Measurements from ENCODE around the gene PACSIN3.

Gene PACSIN3

DNA sequence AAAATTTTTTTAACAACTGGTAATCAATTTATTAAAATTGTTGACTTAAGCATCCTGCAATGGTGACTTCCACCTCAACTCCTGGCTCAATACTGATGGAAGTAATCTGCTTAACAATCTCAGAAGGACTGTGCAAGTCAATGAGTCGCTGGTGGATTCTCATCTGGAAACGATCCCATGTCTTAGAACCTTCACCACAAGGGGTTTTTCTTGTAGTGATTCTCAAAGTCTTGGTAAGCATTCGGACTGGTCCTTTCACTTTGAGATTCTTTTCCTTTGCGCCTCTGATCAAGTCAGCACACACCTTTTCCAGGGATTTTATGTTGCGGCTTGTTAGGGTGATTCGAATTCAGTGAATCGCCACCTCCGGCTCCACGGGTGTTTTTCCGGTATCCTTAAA is 4.9 kb upstream of the PACSIN3 start:
- DNase-seq, result peak; percentile 27

DNA sequence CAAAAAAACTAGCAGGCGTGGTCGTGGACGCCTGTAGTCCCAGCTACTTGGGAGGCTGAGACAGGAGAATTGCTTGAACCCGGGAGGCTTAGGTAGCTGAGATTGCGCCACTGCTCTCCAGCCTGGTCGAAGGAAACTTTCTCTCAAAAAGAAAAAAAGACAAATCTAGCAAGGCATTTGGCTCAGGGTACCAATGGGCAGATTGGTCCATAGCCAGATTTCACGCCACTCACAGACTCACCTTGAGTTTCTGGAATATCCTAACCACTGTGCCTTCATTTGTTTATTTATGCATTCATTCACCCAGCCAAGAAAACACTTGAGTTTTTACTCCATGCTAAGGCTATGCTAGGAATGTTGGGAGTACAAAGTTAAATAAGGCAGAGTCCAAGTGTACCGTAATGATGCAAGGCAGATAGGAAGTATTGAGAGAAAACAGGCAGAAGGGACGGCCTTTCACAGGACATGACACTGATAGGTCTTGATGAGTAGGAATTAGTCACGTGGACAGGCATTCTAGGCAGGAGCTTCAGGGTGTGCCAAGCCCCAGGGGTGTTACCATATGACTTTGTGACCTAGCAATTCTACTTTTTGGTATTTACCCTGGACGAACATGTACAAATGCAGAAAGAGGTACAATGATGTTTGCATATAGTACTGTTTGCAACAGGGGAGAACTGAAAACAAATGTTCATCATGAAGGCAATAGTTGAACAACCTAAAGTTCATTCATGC is 3.0 kb upstream of the PACSIN3 start:
- peak; percentile 96 for DNase-seq

DNA sequence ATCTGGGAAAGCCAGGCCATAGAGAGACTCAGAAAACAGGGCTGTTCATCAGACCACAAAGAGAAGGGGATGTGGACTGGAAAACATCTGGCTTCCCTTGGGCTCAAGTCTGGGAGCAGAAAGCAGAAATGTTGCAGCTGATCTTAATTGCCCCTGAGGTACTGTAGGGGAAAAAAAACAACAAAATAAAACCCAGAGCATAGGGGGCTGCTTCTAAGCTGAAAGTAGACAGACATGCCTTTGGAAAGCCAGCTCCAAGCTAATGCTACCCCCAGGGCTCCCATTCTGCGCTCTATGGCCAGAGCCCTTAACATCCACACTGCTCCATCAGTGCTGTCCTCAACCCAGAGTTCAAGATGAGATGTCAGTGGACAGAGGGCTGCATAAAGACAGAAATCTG is 2.0 kb upstream of the PACSIN3 start:
- no peak for DNase-seq

DNA sequence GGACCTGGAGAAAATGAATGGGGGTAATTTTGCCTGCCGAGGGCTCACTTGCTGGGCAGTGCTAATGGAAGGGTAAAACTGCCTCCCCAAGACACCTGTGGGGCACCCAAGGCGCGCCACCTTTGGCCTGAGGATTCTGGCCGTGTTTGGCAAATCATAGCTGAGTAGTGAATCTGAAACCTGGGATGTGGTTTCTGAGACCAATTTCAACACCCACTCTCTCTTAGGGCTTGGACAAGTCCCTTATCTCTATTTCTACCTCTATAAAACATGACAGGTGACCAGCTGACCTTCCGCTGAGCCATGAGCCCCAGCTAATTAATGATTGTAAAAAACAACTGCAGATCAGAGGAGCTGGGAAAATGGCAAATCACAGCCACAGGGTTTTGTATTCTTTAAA is 1.5 kb upstream of the PACSIN3 start:
- DNase-seq, result no peak

DNA sequence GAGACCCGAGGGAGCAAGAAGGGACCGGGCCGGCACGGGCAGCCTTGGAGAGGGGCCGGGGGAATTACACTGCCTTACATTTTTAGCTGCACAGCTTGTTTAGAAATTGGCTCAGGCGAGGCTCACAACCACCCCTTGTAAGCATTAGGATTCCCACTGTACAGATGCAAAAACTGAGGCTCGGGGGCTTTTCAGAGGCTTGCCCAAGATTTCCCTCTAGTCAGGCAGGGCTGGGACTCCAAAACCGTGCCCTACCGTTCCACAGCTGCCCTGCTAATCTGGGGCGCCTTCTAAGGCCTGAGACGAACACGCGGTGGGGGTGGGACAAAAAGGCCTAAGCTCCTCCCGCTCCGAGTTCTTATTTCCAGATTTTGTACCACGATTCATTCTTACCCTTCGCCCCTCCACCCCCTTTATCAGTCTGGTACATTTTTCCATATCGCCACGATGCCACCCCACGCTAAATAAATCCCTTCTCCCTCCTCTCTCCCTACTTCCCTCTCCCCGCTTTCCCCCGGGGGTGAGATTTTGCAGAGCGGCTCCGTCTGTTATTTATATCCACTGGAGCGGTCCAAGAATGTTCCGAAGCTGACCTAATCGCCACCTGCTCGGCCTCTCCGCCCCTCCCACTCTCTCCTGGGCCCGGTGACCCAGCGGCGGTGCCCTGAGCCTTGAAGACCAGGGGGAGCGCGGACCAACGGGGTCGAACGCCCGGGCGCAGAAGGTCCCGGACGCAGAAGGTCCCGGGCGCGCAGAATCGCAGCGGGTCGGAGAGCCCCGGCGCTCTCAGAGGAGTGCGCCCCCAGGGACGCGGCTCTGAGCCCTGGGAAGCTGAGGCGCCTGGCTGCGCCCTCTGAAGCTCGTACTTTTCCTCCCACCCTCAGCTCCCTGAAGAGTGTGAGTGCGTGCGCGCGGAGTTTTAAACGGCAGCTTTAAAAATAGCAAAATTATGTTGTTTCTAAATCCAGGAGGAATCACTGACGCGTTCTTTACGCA is 764 bp upstream of the PACSIN3 start:
- DNase-seq, result no peak

GRCh38 chr11:47185305-47186075 is 744 bp downstream of the PACSIN3 start:
- peak; percentile 27 for DNase-seq

DNA sequence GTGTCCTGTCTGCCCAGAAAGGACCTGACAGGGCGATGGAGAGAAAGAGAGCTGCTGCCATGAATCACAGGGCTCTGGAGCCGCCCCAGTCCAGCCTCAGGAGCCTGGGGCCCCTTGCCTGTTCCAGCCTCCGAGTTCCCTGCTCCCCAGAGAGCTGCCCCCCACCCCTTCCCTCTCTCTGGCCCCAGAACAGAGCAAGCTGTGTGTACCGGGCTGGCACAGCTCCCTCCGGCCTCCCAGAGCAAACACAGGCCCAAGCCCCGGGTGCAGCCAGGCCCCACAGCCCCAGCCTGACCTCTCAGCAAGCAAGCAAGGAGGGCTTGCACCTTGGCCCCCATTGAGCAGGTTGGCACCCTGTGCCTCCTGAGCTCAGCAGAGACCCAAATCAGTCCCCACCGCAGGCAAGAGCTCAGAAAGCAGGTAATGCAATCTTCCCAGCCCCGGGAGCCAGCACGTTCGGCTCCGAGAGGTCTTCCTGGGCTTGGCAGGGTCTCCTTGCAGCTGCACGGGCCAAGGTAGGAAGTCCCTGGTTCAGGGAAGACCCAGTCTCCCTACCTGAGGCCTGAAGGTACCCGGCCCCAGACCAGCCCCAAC is 1.4 kb downstream of the PACSIN3 start:
- DNase-seq, result no peak

GRCh38 chr11:47183969-47184368 is 2.3 kb downstream of the PACSIN3 start:
- no peak for DNase-seq

GRCh38 chr11:47183031-47183856 is 3.0 kb downstream of the PACSIN3 start:
- no peak for DNase-seq

- DNase-seq, result no peak
These were observed 3.9 kb downstream of the PACSIN3 start for GRCh38 chr11:47182380-47182779.

DNA sequence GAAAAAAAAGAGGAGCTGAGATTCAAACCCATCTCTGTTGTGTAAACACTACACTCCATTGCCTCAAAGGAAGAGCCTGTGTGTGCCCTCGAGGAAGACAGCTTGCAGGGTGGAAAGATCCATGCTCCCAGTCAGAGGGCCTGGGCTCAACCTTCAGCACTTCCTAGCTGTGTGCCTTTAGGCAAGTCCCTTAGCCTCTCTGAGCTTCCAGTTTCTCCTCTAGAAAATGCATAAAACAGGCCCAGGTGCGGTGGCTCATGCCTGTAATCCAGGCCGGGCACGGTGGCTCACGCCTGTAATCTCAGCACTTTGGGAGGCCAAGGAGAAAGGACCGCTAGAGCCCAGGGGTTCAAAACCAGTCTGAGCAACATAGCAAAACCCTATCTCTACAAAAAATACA is 5.0 kb downstream of the PACSIN3 start:
- no peak for DNase-seq

- DNase-seq, result no peak
These were observed 6.0 kb downstream of the PACSIN3 start for GRCh38 chr11:47180006-47180787.

DNA sequence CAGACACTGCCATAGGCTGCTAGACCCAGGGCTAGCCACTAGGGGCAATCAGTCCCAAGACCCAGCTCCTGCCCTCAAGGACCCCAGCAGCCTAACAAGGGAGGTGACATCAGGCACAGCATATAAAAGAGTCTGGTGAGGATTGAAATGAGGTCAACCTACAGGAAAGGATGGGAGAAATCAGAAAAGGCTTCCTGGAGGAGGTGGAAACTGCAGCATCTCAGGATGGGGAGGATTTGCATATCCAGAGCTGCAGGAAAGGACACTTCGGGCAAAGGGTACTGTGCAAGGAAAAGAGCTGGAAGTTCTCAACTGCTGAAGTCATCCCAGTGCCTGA is 6.6 kb downstream of the PACSIN3 start:
- DNase-seq, result no peak

DNA sequence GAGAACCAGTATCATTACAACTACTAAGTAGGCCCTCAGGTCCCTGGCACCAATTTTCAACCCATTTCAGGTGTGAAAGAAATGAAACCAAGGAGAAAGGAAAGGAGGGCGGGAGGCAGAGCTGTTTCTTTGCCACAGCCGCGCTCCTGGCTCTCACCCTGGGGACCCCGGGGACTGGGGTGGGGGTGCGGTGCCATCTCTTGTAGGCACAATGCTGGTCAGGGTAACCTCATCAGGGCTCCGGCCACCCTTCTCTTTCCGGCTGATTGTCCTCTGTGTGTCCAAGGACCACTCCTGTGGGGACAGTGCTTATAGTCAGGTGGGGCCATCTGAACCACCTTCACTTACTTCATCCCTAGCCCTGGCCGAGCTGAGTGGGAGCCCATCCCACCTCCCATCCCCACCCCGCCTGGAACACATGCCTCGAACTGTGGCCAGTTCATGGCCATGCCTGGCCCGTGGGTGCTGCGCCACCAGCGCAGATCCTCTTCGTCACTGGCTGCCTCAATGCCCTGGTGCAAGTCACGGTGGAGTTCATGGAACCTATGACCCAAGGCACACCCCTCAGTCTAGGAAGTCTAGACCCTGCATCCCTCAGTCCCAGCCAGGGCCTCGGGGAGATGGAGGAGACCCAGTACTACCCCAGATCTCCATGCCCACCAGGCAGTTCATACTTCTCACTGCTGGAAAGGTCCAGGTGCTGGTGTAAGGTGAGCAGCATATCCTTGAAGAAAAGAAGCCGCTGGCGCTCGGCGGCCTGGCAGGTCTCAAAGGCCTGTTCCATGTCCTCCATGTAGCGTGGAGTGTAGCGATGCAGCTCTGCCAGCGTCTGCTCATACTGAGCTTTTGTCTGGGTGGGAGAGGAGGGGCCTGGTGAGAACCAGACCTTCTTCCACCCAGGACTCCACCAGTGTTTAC is 7.2 kb downstream of the PACSIN3 start:
- DNase-seq, result no peak

DNA sequence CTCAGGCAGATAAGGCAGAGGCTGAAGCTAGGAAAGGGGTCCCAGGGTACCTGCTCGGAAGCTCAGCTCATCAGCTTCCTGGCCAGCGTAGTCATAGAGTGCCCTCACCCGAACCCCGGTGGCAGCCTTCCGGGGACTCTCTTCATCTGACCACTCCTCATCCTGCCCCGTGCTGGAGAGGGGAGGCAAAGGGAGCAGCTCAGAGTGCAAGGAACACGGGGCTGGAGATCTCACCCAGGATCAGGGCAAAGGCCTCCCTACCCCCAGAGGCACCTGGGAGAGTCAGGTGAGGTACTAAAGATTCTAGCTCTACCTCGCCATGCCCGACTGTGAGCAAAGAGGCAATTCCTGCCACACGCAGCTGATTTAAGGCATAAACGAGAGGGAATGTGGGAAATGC is 7.9 kb downstream of the PACSIN3 start:
- DNase-seq, result no peak

DNA sequence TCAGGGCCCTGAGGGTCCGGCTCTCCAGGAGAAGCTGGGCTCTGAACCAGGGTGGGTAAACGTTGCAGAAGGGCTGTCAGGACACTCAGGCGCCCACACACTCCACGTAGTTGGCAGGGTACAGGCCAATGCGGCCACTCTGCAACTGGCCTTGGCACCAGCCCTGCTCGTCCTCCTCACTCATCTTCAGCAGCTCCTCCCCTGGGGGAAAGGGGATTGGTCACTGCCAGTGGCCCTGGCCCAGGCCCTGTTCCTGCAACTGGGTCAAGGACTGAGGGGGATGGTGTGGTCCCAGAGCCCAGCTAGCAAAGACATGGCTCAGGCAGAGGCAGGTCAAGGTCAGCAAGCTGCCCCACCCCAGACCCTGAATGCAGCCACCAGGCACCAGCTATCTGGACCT is 8.4 kb downstream of the PACSIN3 start:
- no peak for DNase-seq

GRCh38 chr11:47177229-47177845 is 8.9 kb downstream of the PACSIN3 start:
- DNase-seq, result peak; percentile 62

GRCh38 chr11:47176328-47177228 is 9.7 kb downstream of the PACSIN3 start, which contains the start of gene ARFGAP2:
Gene ARFGAP2 (minus strand): TSS chr11:47176879. CDS start chr11:47176853, 26 bp downstream.
- peak; percentile 95 for DNase-seq
